Mesothelial cell of epicardium (in vitro differentiated cells): ENCODE measurements around the gene CWC25. TPM values are rescaled to one million over a fixed set of nuclear protein-coding genes. Genes with fewer than 3 reads are reported as not detected.
A peak's percentile ranks its signal among the peaks of the same experiment; 100 is the strongest.

Experiments
- DNase-seq, 2 experiments: peaks; one replicate each; pipeline ENCODE4 v3.0.0; 2021; ENCODE audit warnings: low spot score in 2 of 2; ENCODE audit not compliant: unreplicated experiment in 2 of 2
- H3K27ac Mint-ChIP-seq: 2 replicates; pipeline ENCODE4 v1.8.0; 2021; ENCODE audit warnings: mixed read lengths
- H3K27me3 Mint-ChIP-seq: 2 replicates; pipeline ENCODE4 v1.8.0; 2021; ENCODE audit warnings: low read depth, mixed read lengths
- H3K36me3 Mint-ChIP-seq: 2 replicates; pipeline ENCODE4 v1.8.0; 2021; ENCODE audit warnings: mixed read lengths
- H3K4me1 Mint-ChIP-seq: 2 replicates; pipeline ENCODE4 v1.8.0; 2021; ENCODE audit warnings: mixed read lengths
- H3K4me3 Mint-ChIP-seq: 2 replicates; pipeline ENCODE4 v1.8.0; 2021; ENCODE audit warnings: mild to moderate bottlenecking, moderate library complexity, mixed read lengths
- H3K9me3 Mint-ChIP-seq: 2 replicates; pipeline ENCODE4 v1.8.0; 2021; ENCODE audit warnings: mixed read lengths
- CTCF ChIP-seq: fragments of 200-600 bp; sonication (generic); IDR thresholded peaks from one replicate; pipeline ENCODE4 v1.5.0; 2021; ENCODE audit warnings: antibody characterized with exemption; ENCODE audit not compliant: unreplicated experiment
- total RNA-seq: library from RNA; stranded (reverse); gene quantifications from 3 replicates; pipeline ENCODE4 v1.2.1, GENCODE V29; 2021

Gene CWC25
- total RNA-seq, 1 donor from 2014 or later: 19.5 TPM

- TF ChIP-seq CTCF: no peak
- Mint-ChIP-seq H3K27ac (peak overlapping the region; percentile 62), H3K4me3 (peak overlapping the region; percentile 67), H3K36me3 (peaks cover 33% of the 10 kb centered on the region), H3K9me3 (peaks cover 5% of the 10 kb centered on the region), H3K27me3 (no peaks in the 10 kb centered on the region), H3K4me1 (peaks cover 31% of the 10 kb centered on the region)
- no peak for DNase-seq
These were observed 24.8 kb downstream of the CWC25 start for GRCh38 chr17:38800237-38800760.

GRCh38 chr17:38799501-38800236, 25.5 kb downstream of the CWC25 start, which contains the start of gene PIP4K2B:
PIP4K2B (minus strand) TSS chr17:38799556; CDS start chr17:38799424, 132 bp downstream.
- no peak for TF ChIP-seq CTCF
- peak; percentile 85 to 92 for DNase-seq
- peaks cover 31% of the 10 kb centered on the region for H3K4me1 Mint-ChIP-seq
- H3K36me3 Mint-ChIP-seq: peaks cover 33% of the 10 kb centered on the region
- H3K27ac Mint-ChIP-seq: peak within 1 kb of the TSS; percentile 98
- H3K27me3 Mint-ChIP-seq: no peaks in the 10 kb centered on the region
- H3K9me3 Mint-ChIP-seq: peaks cover 5% of the 10 kb centered on the region
- peak within 1 kb of the TSS; percentile 98 for H3K4me3 Mint-ChIP-seq

GRCh38 chr17:38798614-38799500, 26.3 kb downstream of the CWC25 start:
- TF ChIP-seq CTCF: no peak
- DNase-seq: peak in 1 of 2 experiments; percentile 79
- no peaks in the 10 kb centered on the region for H3K27me3 Mint-ChIP-seq
- H3K27ac Mint-ChIP-seq: peak overlapping the region; percentile 98
- peaks cover 2% of the 10 kb centered on the region for H3K9me3 Mint-ChIP-seq
- peaks cover 32% of the 10 kb centered on the region for H3K36me3 Mint-ChIP-seq
- peak overlapping the region; percentile 98 for H3K4me3 Mint-ChIP-seq
- H3K4me1 Mint-ChIP-seq: peaks cover 31% of the 10 kb centered on the region

- H3K27ac Mint-ChIP-seq: peak overlapping the region; percentile 98
These were observed 27.3 kb downstream of the CWC25 start for GRCh38 chr17:38797828-38798227.

More at GRCh38 chr17:38797828-38798227, 27.3 kb downstream of the CWC25 start:
- H3K36me3 Mint-ChIP-seq: peaks cover 29% of the 10 kb centered on the region
- no peaks in the 10 kb centered on the region for H3K27me3 Mint-ChIP-seq
- H3K4me1 Mint-ChIP-seq: peaks cover 31% of the 10 kb centered on the region
- TF ChIP-seq CTCF: no peak
- peak overlapping the region; percentile 98 for H3K4me3 Mint-ChIP-seq
- H3K9me3 Mint-ChIP-seq: no peaks in the 10 kb centered on the region
- DNase-seq: no peak
